A549 (cell line): ENCODE measurements around the gene ABCC3. TPM values are rescaled to one million over a fixed set of nuclear protein-coding genes. Genes with fewer than 3 reads are reported as not detected.
A peak's percentile ranks its signal among the peaks of the same experiment; 100 is the strongest.

Experiments
- ATAC-seq, 2 experiments: fragments of 200-7000 bp in 1 of 2; fragments of >200 bp in 1 of 2; cut with Nextera tagmentation in 1 of 2; cut with Tn5 transposase in 1 of 2; 3 replicates each; pipeline versions ENCODE4 v1.8.0 to v1.9.1; 2018 to 2020; ENCODE audit warnings: mild to moderate bottlenecking in 1 of 2, moderate library complexity in 1 of 2
- CTCF ChIA-PET: fragments of 300-600 bp; sonication (Branson Sonifier 250); formaldehyde crosslinking; extraction: SDS; loops from one replicate; lab custom pipeline; 2021; ENCODE audit warnings: antibody characterized with exemption, inconsistent platforms; lab: Yijun Ruan, JAX
- POLR2A ChIA-PET: fragments of 350-600 bp; formaldehyde crosslinking; extraction: SDS; loops from one replicate; lab custom pipeline; 2021; ENCODE audit warnings: antibody characterized with exemption, inconsistent platforms; lab: Yijun Ruan, JAX
- DNase-seq, 2 experiments: peaks; one replicate each; pipeline versions ENCODE4 v3.0.0 to v3.0.0-alpha.2; 2011 to 2016; ENCODE audit warnings: low read depth in 1 of 2, low spot score in 1 of 2
- FAIRE-seq: peaks from 2 replicates; lab custom pipeline; 2011; peaks lifted over from hg19 to GRCh38; lab: Jason Lieb, UNC
- H3K27ac ChIP-seq, 2 experiments: fragments of >200 bp; sonication (Bioruptor Twin); formaldehyde crosslinking; 3 replicates each; pipeline ENCODE4 v1.5.1; 2016 to 2017
- H3K4me1 ChIP-seq: fragments of >200 bp; sonication (Bioruptor Twin); formaldehyde crosslinking; 3 replicates; pipeline ENCODE4 v1.6.1; 2016
- H3K4me2 ChIP-seq: fragments of >200 bp; sonication (Bioruptor Twin); formaldehyde crosslinking; 3 replicates; pipeline ENCODE4 v1.6.1; 2016
- H3K4me3 ChIP-seq: fragments of >200 bp; sonication (Bioruptor Twin); formaldehyde crosslinking; 3 replicates; pipeline ENCODE4 v1.5.1; 2016
- H3K9me3 ChIP-seq: fragments of >200 bp; sonication (Bioruptor Twin); formaldehyde crosslinking; 3 replicates; pipeline ENCODE4 v1.6.1; 2016
- BHLHE40 ChIP-seq: IDR thresholded peaks from 2 replicates; pipeline ENCODE4 v1.6.1; 2012; ENCODE audit warnings: low read depth, low read length, inconsistent platforms
- CBX8 ChIP-seq: fragments of 200-600 bp; sonication (generic); IDR thresholded peaks from 2 replicates; pipeline ENCODE4 v1.6.1; 2016
- EHF ChIP-seq: fragments of 250-450 bp; sonication (Bioruptor Pico); IDR thresholded peaks from 2 replicates; pipeline ENCODE4 v1.5.0; 2020; ENCODE audit warnings: mild to moderate bottlenecking
- EHMT2 ChIP-seq: fragments of 200-600 bp; sonication (generic); IDR thresholded peaks from 2 replicates; pipeline ENCODE4 v1.6.1; 2016; ENCODE audit warnings: antibody characterized with exemption, low read depth, mild to moderate bottlenecking, moderate library complexity
- EP300 ChIP-seq, 2 experiments: fragments of >200 bp; sonication (Bioruptor Twin); formaldehyde crosslinking; IDR thresholded peaks; 2 replicates in 1 of 2; 3 replicates in 1 of 2; pipeline ENCODE4 v1.6.1; 2016 to 2017
- ESRRA ChIP-seq: fragments of 150-350 bp; IDR thresholded peaks from 2 replicates; pipeline ENCODE4 v1.6.1; 2014; ENCODE audit warnings: mild to moderate bottlenecking, low read length, borderline replicate concordance
- FOSB ChIP-seq: fragments of 250-450 bp; sonication (Bioruptor Pico); IDR thresholded peaks from 2 replicates; pipeline ENCODE4 v1.5.0; 2020; ENCODE audit warnings: mild to moderate bottlenecking, moderate library complexity
- HOXA7 ChIP-seq: fragments of 250-450 bp; sonication (Bioruptor Pico); IDR thresholded peaks from 2 replicates; pipeline ENCODE4 v1.5.0; 2020; ENCODE audit warnings: mild to moderate bottlenecking, moderate library complexity
- HOXB13 ChIP-seq: fragments of 250-450 bp; sonication (Bioruptor Pico); IDR thresholded peaks from 2 replicates; pipeline ENCODE4 v1.5.0; 2020; ENCODE audit warnings: low read depth, mild to moderate bottlenecking, moderate library complexity
- KDM1A ChIP-seq: fragments of 200-600 bp; sonication (generic); IDR thresholded peaks from 2 replicates; pipeline ENCODE4 v1.6.1; 2016; ENCODE audit warnings: low read depth, mild to moderate bottlenecking
- MAFK ChIP-seq: fragments of 450-650 bp; IDR thresholded peaks from 2 replicates; pipeline ENCODE4 v1.6.1; 2014; ENCODE audit not compliant: partially characterized antibody
- MAZ ChIP-seq: fragments of 150-350 bp; IDR thresholded peaks from 2 replicates; pipeline ENCODE4 v1.6.1; 2014; ENCODE audit warnings: antibody characterized with exemption, low read depth, low read length, borderline replicate concordance
- MYC ChIP-seq: IDR thresholded peaks from 2 replicates; pipeline ENCODE4 v1.6.1; 2012; ENCODE audit warnings: mild to moderate bottlenecking, inconsistent platforms, low read length, improper control_type of control experiment, borderline replicate concordance
- NFE2L2 ChIP-seq: fragments of 150-350 bp; conservative IDR thresholded peaks from 2 replicates; pipeline ENCODE4 v1.6.1; 2014; ENCODE audit warnings: low read length
- NPAS2 ChIP-seq: fragments of 250-450 bp; sonication (Bioruptor Pico); IDR thresholded peaks from 2 replicates; pipeline ENCODE4 v1.8.0; 2022; ENCODE audit warnings: mild to moderate bottlenecking, moderate library complexity, borderline replicate concordance
- POLR2A ChIP-seq: IDR thresholded peaks from 2 replicates; pipeline ENCODE4 v1.6.1; 2012; ENCODE audit warnings: mild to moderate bottlenecking, low read length
- RAD21 ChIP-seq, 2 experiments: fragments of >200 bp in 1 of 2; sonication (Bioruptor Twin) in 1 of 2; formaldehyde crosslinking in 1 of 2; IDR thresholded peaks in 1 of 2; conservative IDR thresholded peaks in 1 of 2; 2 replicates in 1 of 2; 3 replicates in 1 of 2; pipeline ENCODE4 v1.6.1; 2012 to 2018; ENCODE audit warnings: inconsistent platforms in 1 of 2
- RARB ChIP-seq: fragments of 250-450 bp; sonication (Bioruptor Pico); IDR thresholded peaks from 2 replicates; pipeline ENCODE4 v1.8.0; 2021; ENCODE audit warnings: mild to moderate bottlenecking, moderate library complexity
- RNF2 ChIP-seq: fragments of 200-600 bp; sonication (generic); IDR thresholded peaks from 2 replicates; pipeline ENCODE4 v1.6.1; 2016; ENCODE audit warnings: low read depth, mild to moderate bottlenecking, antibody characterized with exemption, moderate library complexity, borderline replicate concordance
- SMC3 ChIP-seq: fragments of >200 bp; sonication (Bioruptor Twin); formaldehyde crosslinking; IDR thresholded peaks from 3 replicates; pipeline ENCODE4 v1.6.1; 2018; ENCODE audit warnings: inconsistent platforms
- SREBF2 ChIP-seq: fragments of 450-650 bp; IDR thresholded peaks from 2 replicates; pipeline ENCODE4 v1.6.1; 2014; ENCODE audit warnings: mild to moderate bottlenecking, moderate library complexity
- TP53 ChIP-seq: fragments of 250-450 bp; sonication (Bioruptor Pico); IDR thresholded peaks from 2 replicates; pipeline ENCODE4 v1.5.0; 2021; ENCODE audit warnings: mild to moderate bottlenecking, moderate library complexity
- ZFP36 ChIP-seq: fragments of 450-650 bp; IDR thresholded peaks from 2 replicates; pipeline ENCODE4 v1.6.1; 2014; ENCODE audit warnings: borderline replicate concordance; ENCODE audit not compliant: partially characterized antibody
- ZNF302 ChIP-seq: fragments of 250-450 bp; sonication (Bioruptor Pico); IDR thresholded peaks from 2 replicates; pipeline ENCODE4 v1.9.0; 2021; ENCODE audit warnings: inconsistent platforms, mild to moderate bottlenecking, moderate library complexity
- ZSCAN20 ChIP-seq: fragments of 250-450 bp; sonication (Bioruptor Pico); IDR thresholded peaks from 2 replicates; pipeline ENCODE4 v1.8.0; 2022; ENCODE audit warnings: mild to moderate bottlenecking, moderate library complexity
- WGBS: methylation state at CpG from one replicate; pipeline ENCODE4 v1.1.6; 2017; ENCODE audit errors: missing lambda C conversion rate; 5-methylcytosine and 5-hydroxymethylcytosine counted together
- polyA plus RNA-seq, 4 experiments: library from polyadenylated mRNA; depleted of rRNA in 3 of 4; stranded (reverse); fragments of >200 nt; fragmentation: RNase III in 1 of 4; extraction: RNeasy Plus Mini Kit Qiagen cat#74134 plus additional on column Dnase treatment in 1 of 4; gene quantifications; 2 replicates in 3 of 4; 3 replicates in 1 of 4; pipeline ENCODE4 v1.2.3, GENCODE V29; 2011 to 2017
- TF ChIP-seq, protein P1 (sequence below): fragments of >200 bp; sonication (Bioruptor Twin); formaldehyde crosslinking; IDR thresholded peaks from 3 replicates; pipeline ENCODE4 v1.5.1; 2016
- TF ChIP-seq, protein P2 (sequence below): fragments of 250-450 bp; sonication (Bioruptor Pico); IDR thresholded peaks from 2 replicates; pipeline ENCODE4 v1.5.0; 2020; ENCODE audit warnings: low read depth, mild to moderate bottlenecking, moderate library complexity
- TF ChIP-seq, protein P3 (sequence below): IDR thresholded peaks from 2 replicates; pipeline ENCODE4 v1.6.1; 2012
- TF ChIP-seq, protein P4 (sequence below): fragments of >200 bp; sonication (Bioruptor Twin); formaldehyde crosslinking; IDR thresholded peaks from 2 replicates; pipeline ENCODE4 v1.6.1; 2016
- TF ChIP-seq, protein P5 (sequence below): fragments of 250-450 bp; sonication (Bioruptor Pico); IDR thresholded peaks from 2 replicates; pipeline ENCODE4 v1.5.0; 2021; ENCODE audit warnings: mild to moderate bottlenecking, moderate library complexity, borderline replicate concordance
- TF ChIP-seq, protein P6 (sequence below): IDR thresholded peaks from 2 replicates; pipeline ENCODE4 v1.6.1; 2012

Gene ABCC3
- polyA plus RNA-seq, 2 of the 4 experiments (the other 2 are of a cell fraction) = 248 to 342 TPM

DNA sequence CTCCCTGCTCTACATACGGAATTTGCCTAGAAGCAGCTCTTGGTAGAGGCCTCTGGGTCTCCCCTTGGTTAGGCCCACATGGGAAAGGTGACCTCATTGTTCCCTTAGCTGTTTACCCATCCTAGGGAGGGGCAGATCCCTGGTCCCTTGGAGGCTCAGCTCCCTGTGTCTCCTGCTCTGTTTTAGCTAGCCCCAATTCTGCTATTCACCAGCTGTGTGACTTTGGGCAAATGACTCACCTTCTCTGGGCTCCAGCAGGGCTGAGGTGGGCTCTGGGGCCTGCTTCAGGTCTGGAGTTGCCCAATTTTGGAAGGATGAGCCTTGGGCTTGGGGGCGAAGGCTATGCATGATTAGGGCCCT is 3.9 kb downstream of the ABCC3 start (continued):
- TF ChIP-seq MYC (0 out of 2 replicates have a peak, but pooled peaks have one; percentile 28), MAFK (no peak), BHLHE40 (no peak), SREBF2 (no peak), ZNF302 (CRISPR knock-in tag) (no peak), ESRRA (peak; percentile 69), MAZ (no peak), EHMT2 (no peak), RARB (no peak), HOXB13 (CRISPR knock-in tag) (no peak), ZSCAN20 (no peak), RNF2 (no peak), HOXA7 (0 out of 2 replicates have a peak, but pooled peaks have one; percentile 19), KDM1A (peak; percentile 66), NPAS2 (CRISPR knock-in tag) (no peak), FOSB (CRISPR knock-in tag) (peak; percentile 57; the same call in 1 of the 2 replicates), EP300 (IDR thresholded peaks at IDR 0.05) (no peak; a peak in 2 of 5 replicates), SMC3 (0 out of 3 replicates have a peak, but pooled peaks have one; percentile 5), TP53 (CRISPR knock-in tag) (no peak)
- TF ChIP-seq, protein P1, sequence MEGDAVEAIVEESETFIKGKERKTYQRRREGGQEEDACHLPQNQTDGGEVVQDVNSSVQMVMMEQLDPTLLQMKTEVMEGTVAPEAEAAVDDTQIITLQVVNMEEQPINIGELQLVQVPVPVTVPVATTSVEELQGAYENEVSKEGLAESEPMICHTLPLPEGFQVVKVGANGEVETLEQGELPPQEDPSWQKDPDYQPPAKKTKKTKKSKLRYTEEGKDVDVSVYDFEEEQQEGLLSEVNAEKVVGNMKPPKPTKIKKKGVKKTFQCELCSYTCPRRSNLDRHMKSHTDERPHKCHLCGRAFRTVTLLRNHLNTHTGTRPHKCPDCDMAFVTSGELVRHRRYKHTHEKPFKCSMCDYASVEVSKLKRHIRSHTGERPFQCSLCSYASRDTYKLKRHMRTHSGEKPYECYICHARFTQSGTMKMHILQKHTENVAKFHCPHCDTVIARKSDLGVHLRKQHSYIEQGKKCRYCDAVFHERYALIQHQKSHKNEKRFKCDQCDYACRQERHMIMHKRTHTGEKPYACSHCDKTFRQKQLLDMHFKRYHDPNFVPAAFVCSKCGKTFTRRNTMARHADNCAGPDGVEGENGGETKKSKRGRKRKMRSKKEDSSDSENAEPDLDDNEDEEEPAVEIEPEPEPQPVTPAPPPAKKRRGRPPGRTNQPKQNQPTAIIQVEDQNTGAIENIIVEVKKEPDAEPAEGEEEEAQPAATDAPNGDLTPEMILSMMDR = no peak
- TF ChIP-seq, protein P2, sequence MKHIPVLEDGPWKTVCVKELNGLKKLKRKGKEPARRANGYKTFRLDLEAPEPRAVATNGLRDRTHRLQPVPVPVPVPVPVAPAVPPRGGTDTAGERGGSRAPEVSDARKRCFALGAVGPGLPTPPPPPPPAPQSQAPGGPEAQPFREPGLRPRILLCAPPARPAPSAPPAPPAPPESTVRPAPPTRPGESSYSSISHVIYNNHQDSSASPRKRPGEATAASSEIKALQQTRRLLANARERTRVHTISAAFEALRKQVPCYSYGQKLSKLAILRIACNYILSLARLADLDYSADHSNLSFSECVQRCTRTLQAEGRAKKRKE (CRISPR knock-in tag) = peak; percentile 64
- TF ChIP-seq, protein P3, sequence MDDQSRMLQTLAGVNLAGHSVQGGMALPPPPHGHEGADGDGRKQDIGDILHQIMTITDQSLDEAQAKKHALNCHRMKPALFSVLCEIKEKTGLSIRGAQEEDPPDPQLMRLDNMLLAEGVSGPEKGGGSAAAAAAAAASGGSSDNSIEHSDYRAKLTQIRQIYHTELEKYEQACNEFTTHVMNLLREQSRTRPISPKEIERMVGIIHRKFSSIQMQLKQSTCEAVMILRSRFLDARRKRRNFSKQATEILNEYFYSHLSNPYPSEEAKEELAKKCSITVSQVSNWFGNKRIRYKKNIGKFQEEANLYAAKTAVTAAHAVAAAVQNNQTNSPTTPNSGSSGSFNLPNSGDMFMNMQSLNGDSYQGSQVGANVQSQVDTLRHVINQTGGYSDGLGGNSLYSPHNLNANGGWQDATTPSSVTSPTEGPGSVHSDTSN = peak; percentile 16; the same call in 1 of the 2 replicates
- TF ChIP-seq, protein P4, sequence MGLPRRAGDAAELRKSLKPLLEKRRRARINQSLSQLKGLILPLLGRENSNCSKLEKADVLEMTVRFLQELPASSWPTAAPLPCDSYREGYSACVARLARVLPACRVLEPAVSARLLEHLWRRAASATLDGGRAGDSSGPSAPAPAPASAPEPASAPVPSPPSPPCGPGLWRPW = 0 out of 2 replicates have a peak, but pooled peaks have one; percentile 14

DNA sequence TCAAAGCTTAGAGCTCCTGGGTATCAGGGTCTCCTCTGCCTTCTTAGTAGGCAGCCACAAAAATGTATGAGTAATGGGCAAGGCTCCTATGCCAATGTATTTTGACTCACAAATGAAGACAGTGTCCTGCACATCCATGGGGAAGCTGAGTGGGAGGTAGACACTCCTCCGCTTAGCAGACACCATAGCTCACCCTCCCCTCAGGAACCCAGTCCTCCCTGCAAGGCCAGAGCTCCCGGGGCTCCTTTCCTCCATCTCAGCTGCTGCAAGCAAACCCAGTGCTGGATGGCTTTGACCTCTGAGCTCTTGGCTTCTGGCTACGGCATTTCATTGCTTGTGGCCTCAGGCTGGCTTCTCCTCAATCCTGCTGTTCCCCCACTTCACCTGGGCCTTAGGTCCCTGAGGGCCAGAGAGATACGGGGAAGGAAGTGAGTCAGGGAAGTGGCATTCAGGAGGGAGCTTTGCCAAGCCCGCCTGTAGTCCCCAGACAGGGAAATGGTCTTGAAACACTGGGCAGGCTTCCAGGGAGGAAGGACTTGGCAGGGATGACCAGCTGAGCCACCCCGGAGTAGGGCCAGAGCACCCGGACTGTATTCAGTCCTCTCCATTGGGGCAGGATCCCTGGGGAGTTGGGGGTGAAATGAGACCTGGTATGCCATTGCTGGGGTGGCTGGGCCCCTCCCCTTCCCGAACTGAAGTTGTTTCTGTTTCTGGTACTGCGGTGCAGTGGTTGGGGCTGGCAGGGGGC is 4.5 kb downstream of the ABCC3 start:
- peak; percentile 99 for FAIRE-seq
- Histone ChIP-seq H3K4me1 (peaks cover 77% of the 10 kb centered on the region), H3K4me3 (0 out of 3 replicates have a peak overlapping the region, but pooled peaks have one; percentile 15), H3K9me3 (no peaks in the 10 kb centered on the region), H3K4me2 (peak overlapping the region; percentile 92), H3K27ac (peak overlapping the region; percentile 99 to 100)
- DNase-seq = peak; percentile 96 to 100
- 0% methylated on average over 9 of the region's 9 CpGs for WGBS
- CTCF ChIA-PET = interaction anchor here (0.6 to 48.0 kb wide), 12 partner anchors 12 to 203 kb away, joined by 3 to 2097 read pairs (median 4); partner anchors contain the start of genes ANKRD40, CACNA1G and RSAD1
- POLR2A ChIA-PET = interaction anchor here (0.7 to 8.0 kb wide), 24 partner anchors 8 to 306 kb away, joined by 3 to 237 read pairs (median 11); partner anchors contain the start of genes CACNA1G, LUC7L3 and TOB1
- ATAC-seq = peak; percentile 77 to 80
- TF ChIP-seq CBX8 = no peak
- TF ChIP-seq RAD21 (conservative IDR thresholded peaks at IDR 0.05 in 1 of 2, IDR thresholded peaks at IDR 0.05 in 1 of 2) = peak; percentile 32 to 55
- TF ChIP-seq ZFP36 = no peak
- no peak for TF ChIP-seq SREBF2
- TF ChIP-seq, protein P5, sequence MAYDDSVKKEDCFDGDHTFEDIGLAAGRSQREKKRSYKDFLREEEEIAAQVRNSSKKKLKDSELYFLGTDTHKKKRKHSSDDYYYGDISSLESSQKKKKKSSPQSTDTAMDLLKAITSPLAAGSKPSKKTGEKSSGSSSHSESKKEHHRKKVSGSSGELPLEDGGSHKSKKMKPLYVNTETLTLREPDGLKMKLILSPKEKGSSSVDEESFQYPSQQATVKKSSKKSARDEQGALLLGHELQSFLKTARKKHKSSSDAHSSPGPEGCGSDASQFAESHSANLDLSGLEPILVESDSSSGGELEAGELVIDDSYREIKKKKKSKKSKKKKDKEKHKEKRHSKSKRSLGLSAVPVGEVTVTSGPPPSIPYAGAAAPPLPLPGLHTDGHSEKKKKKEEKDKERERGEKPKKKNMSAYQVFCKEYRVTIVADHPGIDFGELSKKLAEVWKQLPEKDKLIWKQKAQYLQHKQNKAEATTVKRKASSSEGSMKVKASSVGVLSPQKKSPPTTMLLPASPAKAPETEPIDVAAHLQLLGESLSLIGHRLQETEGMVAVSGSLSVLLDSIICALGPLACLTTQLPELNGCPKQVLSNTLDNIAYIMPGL (CRISPR knock-in tag) = no peak
- TF ChIP-seq, protein P6, sequence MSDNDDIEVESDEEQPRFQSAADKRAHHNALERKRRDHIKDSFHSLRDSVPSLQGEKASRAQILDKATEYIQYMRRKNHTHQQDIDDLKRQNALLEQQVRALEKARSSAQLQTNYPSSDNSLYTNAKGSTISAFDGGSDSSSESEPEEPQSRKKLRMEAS = peak; percentile 89
- no peak for TF ChIP-seq NPAS2 (CRISPR knock-in tag)
- TF ChIP-seq NFE2L2 = peak; percentile 3; the same call in 1 of the 2 replicates
- peak; percentile 78; the same call in 1 of the 2 replicates for TF ChIP-seq EHF
- TF ChIP-seq POLR2A = no peak; the same call in 1 of the 2 replicates
